Measurements from ENCODE around the gene TRABD2B.
A peak's percentile ranks its signal among the peaks of the same experiment; 100 is the strongest.

The TRABD2B gene

DNA sequence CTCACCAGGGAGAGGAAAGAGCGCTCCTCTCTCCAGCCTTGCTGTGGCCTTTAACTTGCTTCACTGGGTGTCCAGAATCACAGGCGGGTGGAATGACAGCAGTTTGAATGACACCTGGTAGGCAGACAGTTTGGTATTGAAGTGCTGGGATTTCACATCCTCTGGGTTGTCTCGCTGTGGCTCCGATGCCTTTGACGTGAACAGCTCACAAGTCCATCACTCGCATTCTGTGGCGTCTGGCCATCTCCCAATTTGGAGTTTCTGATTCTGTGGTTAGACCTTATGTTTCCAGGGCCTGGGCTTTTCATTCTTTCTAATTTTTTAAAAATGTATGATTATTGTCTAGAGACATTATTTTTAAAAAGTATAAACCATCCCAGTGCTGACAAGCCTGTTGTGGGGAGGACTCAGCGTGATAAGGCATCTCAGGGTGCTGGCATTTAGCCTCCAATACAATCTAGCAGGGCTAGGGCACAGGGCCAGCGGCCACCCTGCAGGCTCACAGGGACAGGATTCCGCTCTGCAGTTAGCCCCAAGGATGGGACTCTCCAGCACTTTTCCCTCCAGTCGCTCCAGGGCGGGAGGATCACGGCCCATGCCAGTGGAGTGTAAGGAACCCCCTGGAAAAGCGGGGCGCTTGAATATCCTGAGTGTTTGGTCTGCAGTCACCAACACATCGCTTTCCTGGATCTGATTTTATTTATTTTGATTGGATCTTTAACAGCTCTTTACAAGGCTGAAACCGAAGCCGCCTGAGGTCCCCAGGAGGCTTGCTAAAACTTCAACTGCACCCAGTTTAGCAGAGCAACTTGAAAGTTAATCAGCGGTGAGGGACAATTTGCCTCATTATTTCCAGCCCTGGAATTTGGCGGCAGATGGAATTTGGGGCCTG lies 178.3 kb downstream of the TRABD2B start:
- DNase-seq = no peak

- DNase-seq = no peak
Observed at GRCh38 chr1:47817861-47818260, 179.3 kb downstream of the TRABD2B start.

GRCh38 chr1:47816325-47817071 lies 180.7 kb downstream of the TRABD2B start:
- DNase-seq = no peak

DNA sequence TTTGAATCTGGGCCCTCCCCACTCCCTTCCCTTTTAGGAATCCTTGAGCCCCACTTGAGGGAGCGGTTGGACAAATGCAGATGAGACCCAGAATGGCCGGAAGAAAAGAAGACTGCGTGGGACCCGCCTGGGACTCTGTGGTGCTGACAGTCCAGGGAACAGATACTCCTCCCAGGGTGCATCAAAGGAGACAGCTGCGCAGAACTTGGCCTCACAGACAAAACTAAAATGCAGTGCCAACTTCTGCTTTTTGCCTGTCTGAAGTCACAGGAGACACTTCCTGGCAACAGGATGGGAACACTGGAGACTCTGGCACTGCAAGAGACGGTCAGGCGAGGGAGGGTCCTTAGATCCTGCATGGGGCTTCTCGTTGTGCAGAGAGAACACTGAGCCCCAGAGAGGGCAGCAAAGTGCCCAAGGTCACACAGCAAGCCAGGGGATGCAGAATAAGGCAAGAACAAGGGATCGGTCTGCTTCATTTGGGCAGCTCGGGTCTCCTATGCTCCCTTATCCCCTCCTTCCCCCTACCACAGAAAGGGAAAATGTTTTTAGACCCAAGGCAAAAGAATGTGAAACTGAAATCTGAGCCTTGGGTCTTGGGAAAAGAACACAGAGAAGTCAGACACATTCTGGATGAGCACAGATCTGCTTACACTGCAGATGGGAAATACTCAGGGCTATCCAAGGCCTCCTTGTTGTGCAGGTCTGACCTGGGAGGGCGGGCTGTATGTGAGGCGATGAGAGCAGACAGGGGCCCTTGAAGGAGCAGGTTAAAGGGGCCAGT lies 182.4 kb downstream of the TRABD2B start:
- DNase-seq = no peak

DNA sequence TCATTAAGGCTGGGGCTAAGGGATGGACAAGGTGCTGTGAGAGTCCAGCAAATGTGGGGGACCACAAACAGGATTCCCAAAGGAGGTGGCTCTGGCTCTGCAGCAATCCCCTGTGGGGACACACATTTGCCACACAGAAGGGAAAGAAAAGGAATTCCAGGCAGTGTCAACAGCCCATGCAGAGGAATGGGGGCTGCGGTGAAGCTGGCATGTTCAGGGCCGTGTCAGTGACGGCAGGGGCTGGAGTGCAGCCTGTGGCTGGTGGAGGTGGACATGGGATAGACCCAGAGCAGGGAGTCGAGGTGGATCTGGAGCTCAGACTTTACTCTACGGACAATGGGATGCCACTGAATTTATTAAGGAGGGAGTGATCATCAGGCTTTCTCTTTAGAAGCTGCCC lies 183.2 kb downstream of the TRABD2B start:
- no peak for DNase-seq

- no peak for DNase-seq
Observed at GRCh38 chr1:47812904-47813514, 184.2 kb downstream of the TRABD2B start.

- DNase-seq = no peak
Observed at GRCh38 chr1:47810964-47811682, 186.1 kb downstream of the TRABD2B start.

GRCh38 chr1:47809301-47810084 lies 187.7 kb downstream of the TRABD2B start:
- DNase-seq = peak; percentile 14 to 33

- DNase-seq = no peak
Observed at GRCh38 chr1:47808612-47809011, 188.6 kb downstream of the TRABD2B start.

- DNase-seq = peak; percentile 26 to 44
Observed at GRCh38 chr1:47805921-47806361, 191.2 kb downstream of the TRABD2B start.

- DNase-seq = no peak
Observed at GRCh38 chr1:47805018-47805417, 192.2 kb downstream of the TRABD2B start.

GRCh38 chr1:47803815-47804501 lies 193.2 kb downstream of the TRABD2B start:
- peak; percentile 22 to 41 for DNase-seq

DNA sequence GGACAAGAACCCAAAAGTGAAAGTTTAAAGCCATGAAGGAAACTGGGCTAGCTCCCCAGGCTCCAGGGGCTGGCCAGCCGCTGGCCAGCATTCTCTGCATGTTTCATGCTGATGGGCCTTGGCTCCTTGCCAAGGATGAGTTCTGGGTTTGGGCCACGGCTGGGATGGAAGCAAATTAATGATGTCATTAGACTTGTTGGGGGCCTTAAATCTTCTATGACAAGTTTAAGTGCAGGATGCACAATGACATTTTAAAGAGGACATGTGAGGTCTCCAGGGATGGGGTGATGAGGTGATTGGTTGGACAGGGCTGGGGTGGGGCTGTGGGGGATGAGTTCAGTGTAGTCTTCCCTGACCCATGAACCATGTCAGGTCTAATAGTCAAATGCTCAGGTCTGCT lies 199.6 kb downstream of the TRABD2B start:
- DNase-seq = peak in 1 of 2 experiments; percentile 36

DNA sequence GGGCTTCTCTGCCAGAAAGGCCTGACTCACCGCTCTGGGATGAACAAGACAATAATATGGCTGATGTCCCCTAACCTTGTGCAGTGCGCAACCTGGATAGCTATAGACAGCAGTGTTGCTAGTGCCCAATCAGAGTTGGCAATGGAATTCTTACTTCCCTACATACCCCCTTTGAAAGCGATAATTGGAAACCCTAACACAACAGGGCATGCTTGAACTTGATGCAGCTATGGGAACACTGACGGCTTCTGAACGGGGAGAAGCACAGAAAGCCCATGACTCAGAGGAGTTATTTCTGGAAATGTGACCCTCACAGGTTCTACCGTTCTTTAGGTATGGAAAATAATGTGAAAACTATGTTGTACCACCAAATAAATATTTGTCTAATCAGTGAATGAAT lies 200.6 kb downstream of the TRABD2B start:
- DNase-seq = no peak

GRCh38 chr1:47795102-47795501 lies 202.1 kb downstream of the TRABD2B start:
- no peak for DNase-seq

GRCh38 chr1:47794530-47794929 lies 202.7 kb downstream of the TRABD2B start:
- DNase-seq = no peak

- DNase-seq = no peak
Observed at GRCh38 chr1:47794081-47794480, 203.1 kb downstream of the TRABD2B start.

- no peak for DNase-seq
Observed at GRCh38 chr1:47793563-47793962, 203.6 kb downstream of the TRABD2B start.

DNA sequence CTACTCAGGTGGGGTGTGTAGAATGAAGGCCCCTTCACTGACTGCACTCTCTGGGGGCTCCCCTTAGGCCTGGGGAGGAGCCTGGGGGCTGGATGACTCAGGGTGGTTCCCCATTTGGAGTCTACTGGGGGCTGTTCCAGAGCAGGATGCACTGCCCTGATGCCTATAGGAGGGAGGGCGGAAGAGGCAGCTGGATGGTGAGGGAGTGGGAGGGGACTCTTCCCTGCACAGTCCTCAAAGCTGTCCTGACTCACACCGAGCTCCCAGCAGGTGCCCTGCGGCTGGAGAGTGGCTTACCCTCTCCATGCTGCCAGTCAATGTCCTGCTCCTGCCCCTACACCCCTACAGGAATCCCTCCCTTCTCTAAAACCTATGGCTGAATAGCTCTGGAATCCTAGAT lies 204.4 kb downstream of the TRABD2B start:
- no peak for DNase-seq

- no peak for DNase-seq
Observed at GRCh38 chr1:47791879-47792608, 205.1 kb downstream of the TRABD2B start.
